ENCODE measurements around the gene FFAR3.

The FFAR3 gene

GRCh38 chr19:35381926-35382325, 23.7 kb downstream of the FFAR3 start:
- Histone ChIP-seq H3K9me3 (ENCODE audit: low read length) (peaks cover 13% of the 10 kb centered on the region), H3K79me2 (ENCODE audit: insufficient read depth, low read length) (no peaks in the 10 kb centered on the region), H3K36me3 (ENCODE audit: insufficient read depth, low read length) (no peaks in the 10 kb centered on the region), H3K4me2 (ENCODE audit: low read length) (no peak overlapping the region), H2AFZ (ENCODE audit: low read length) (no peak overlapping the region), H3K27ac (ENCODE audit: low read depth, low read length, poor library complexity, severe bottlenecking) (no peak overlapping the region), H3K4me3 (ENCODE audit: low read depth, low read length, poor library complexity, severe bottlenecking) (no peak overlapping the region), H3K9ac (ENCODE audit: low read length) (no peak overlapping the region), H3K27me3 (ENCODE audit: insufficient read depth, low read length) (no peaks in the 10 kb centered on the region), H3K9me2 (ENCODE audit: low read depth, low read length) (no peaks in the 10 kb centered on the region), H3F3A (ENCODE audit: insufficient read depth, low read length) (no peaks in the 10 kb centered on the region), H4K20me1 (ENCODE audit: insufficient read depth, low read length) (no peaks in the 10 kb centered on the region), H3K4me1 (ENCODE audit: insufficient read depth, low read length, severe bottlenecking) (no peaks in the 10 kb centered on the region)
- TF ChIP-seq CTCF (IDR thresholded peaks at IDR 0.05; ENCODE audit: low read length) (no peak), EZH2 (IDR thresholded peaks at IDR 0.05; ENCODE audit: borderline replicate concordance, low read length) (no peak)

- no peak for TF ChIP-seq EZH2 (IDR thresholded peaks at IDR 0.05; ENCODE audit: borderline replicate concordance, low read length)
- Histone ChIP-seq H3K36me3 (ENCODE audit: insufficient read depth, low read length) (no peaks in the 10 kb centered on the region), H4K20me1 (ENCODE audit: insufficient read depth, low read length) (no peaks in the 10 kb centered on the region), H3K9me2 (ENCODE audit: low read depth, low read length) (no peaks in the 10 kb centered on the region), H3K4me1 (ENCODE audit: insufficient read depth, low read length, severe bottlenecking) (no peaks in the 10 kb centered on the region), H3K4me2 (ENCODE audit: low read length) (no peak overlapping the region), H3F3A (ENCODE audit: insufficient read depth, low read length) (no peaks in the 10 kb centered on the region), H3K4me3 (ENCODE audit: low read depth, low read length, poor library complexity, severe bottlenecking) (no peak overlapping the region), H3K9ac (ENCODE audit: low read length) (no peak overlapping the region), H3K9me3 (ENCODE audit: low read length) (peaks cover 13% of the 10 kb centered on the region), H3K27ac (ENCODE audit: low read depth, low read length, poor library complexity, severe bottlenecking) (no peak overlapping the region), H3K27me3 (ENCODE audit: insufficient read depth, low read length) (no peaks in the 10 kb centered on the region), H2AFZ (ENCODE audit: low read length) (no peak overlapping the region), H3K79me2 (ENCODE audit: insufficient read depth, low read length) (no peaks in the 10 kb centered on the region)
These were observed 25.3 kb downstream of the FFAR3 start for GRCh38 chr19:35383536-35383935.

- H3K9ac ChIP-seq (ENCODE audit: low read length): no peak overlapping the region
- no peak overlapping the region for H3K27ac ChIP-seq (ENCODE audit: low read depth, low read length, poor library complexity, severe bottlenecking)
- H3K36me3 ChIP-seq (ENCODE audit: insufficient read depth, low read length): no peaks in the 10 kb centered on the region
- TF ChIP-seq EZH2 (IDR thresholded peaks at IDR 0.05; ENCODE audit: borderline replicate concordance, low read length) (no peak), CTCF (IDR thresholded peaks at IDR 0.05; ENCODE audit: low read length) (no peak)
- H3K27me3 ChIP-seq (ENCODE audit: insufficient read depth, low read length): no peaks in the 10 kb centered on the region
- H3K4me1 ChIP-seq (ENCODE audit: insufficient read depth, low read length, severe bottlenecking): no peaks in the 10 kb centered on the region
- no peak overlapping the region for H3K4me2 ChIP-seq (ENCODE audit: low read length)
- peaks cover 13% of the 10 kb centered on the region for H3K9me3 ChIP-seq (ENCODE audit: low read length)
- H3K9me2 ChIP-seq (ENCODE audit: low read depth, low read length): no peaks in the 10 kb centered on the region
- no peaks in the 10 kb centered on the region for H3F3A ChIP-seq (ENCODE audit: insufficient read depth, low read length)
- no peaks in the 10 kb centered on the region for H4K20me1 ChIP-seq (ENCODE audit: insufficient read depth, low read length)
- no peak overlapping the region for H3K4me3 ChIP-seq (ENCODE audit: low read depth, low read length, poor library complexity, severe bottlenecking)
- no peak overlapping the region for H2AFZ ChIP-seq (ENCODE audit: low read length)
- no peaks in the 10 kb centered on the region for H3K79me2 ChIP-seq (ENCODE audit: insufficient read depth, low read length)
These were observed 30.2 kb downstream of the FFAR3 start for GRCh38 chr19:35388277-35389054.

Data from OCI-LY1 (cell line).